Left hindlimb (tissue), 1 donor: Measurements from ENCODE around the gene ELOB.

Experiments used
- DNase-seq: peaks from one replicate; pipeline ENCODE4 v3.0.0-alpha.2; 2018

The ELOB gene

GRCh38 chr16:2765462-2766404 lies 11.3 kb downstream of the ELOB start:
- DNase-seq, result no peak

- DNase-seq, result no peak
These were observed 12.4 kb downstream of the ELOB start for GRCh38 chr16:2764718-2765117.

GRCh38 chr16:2763173-2763572 lies 13.9 kb downstream of the ELOB start:
- no peak for DNase-seq

GRCh38 chr16:2762711-2763110 lies 14.4 kb downstream of the ELOB start:
- no peak for DNase-seq

DNA sequence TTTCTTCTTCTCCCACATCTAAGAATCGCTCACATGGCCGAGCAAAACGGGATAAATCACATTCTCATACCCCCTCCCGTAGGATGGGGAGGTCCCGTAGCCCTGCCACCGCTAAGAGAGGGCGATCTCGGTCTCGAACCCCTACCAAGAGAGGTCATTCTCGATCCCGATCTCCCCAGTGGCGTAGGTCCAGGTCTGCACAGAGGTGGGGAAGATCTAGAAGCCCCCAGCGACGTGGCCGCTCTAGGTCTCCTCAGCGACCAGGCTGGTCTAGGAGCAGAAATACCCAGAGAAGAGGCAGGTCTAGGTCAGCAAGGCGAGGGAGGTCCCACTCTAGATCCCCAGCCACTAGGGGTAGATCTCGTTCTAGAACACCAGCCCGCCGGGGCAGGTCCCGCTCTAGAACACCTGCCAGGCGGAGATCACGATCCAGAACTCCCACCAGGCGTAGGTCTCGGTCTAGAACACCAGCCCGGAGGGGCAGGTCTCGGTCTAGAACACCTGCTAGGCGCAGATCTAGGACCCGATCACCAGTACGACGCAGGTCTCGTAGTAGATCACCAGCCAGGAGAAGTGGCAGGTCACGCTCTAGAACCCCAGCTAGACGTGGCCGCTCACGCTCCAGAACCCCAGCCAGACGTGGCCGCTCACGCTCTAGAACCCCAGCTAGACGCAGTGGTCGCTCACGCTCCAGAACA lies 15.0 kb downstream of the ELOB start:
- no peak for DNase-seq

- no peak for DNase-seq
These were observed 15.6 kb downstream of the ELOB start for GRCh38 chr16:2761472-2761871.

- DNase-seq, result no peak
These were observed 19.7 kb downstream of the ELOB start for GRCh38 chr16:2757344-2757743.

GRCh38 chr16:2756288-2757015 lies 20.6 kb downstream of the ELOB start:
- no peak for DNase-seq

DNA sequence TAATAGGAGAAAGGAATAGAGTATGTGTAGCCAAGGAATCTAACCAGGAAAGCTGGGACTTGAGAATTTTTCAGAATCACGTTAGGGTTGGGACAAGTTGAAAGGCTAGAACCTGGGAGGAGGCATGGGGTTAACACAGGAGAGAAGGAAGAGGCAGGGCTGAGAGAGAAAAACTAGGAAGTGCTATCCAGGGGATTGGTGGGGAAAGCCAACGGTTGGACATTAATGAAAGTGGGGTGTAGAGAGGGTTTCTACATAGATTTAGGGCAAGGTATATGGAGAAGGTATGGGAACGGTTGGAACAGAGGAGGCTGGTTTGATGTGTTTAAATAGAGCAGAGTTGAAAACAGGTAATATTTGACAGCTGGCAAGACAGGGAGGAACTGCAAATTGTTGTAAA lies 21.9 kb downstream of the ELOB start:
- no peak for DNase-seq

DNA sequence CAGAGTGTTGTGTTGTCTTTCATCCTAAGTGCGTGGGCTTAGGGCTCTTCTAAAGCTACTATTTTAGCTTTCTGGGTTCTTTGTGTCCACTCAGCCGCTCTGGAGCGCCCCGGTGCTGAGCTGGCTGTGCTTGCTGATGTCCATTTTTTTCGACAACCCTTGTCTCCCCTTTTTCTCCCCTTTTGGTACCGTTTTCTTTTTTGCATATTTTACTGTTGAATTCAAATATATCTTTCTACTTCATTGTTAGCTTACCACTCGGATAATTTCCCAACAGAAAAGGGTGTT lies 23.4 kb downstream of the ELOB start:
- DNase-seq, result no peak

DNA sequence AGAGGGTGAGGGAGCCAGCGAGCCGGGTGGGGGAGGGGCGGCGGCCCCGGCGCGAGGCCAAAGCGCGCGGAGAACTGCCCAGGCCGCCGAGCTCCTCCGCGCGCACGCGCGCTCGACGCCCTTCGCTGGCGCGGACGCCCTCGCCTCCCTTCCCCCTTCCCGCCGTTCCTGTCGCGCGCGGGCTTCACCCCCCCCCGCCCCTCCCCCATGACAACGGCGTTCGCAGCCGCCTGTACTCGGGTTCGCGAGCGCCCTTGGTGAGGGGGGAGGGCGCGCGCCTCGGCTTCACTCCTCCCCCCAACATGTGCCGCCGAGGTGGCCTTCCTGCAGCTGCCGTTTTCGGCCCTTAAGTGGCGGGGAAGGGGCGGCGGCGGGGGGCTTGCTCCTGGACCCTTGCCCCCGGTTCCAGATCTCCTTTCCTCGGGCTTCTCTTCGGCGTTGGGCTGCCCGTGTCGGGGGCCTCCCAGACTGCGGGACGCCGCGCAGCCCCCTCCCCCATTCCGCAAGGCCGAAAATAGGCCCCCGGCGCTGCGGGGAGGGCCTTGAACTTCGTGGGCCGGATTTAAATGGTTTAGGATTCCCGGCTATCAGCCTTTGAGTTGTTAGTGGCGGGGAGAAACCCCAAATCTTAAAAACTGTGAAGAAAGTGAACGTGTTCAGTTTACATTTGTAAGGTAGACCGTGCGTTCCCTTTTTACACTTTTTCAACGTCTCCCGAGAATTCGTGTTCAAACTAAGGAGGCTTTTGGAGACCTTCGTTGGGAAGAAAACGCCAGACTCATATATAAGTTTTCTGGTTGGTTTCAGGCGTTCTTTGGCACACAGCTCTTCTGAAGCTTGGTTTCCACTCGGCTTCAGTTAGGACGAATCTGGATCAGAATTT lies 24.0 kb downstream of the ELOB start:
- peak; percentile 91 for DNase-seq

DNA sequence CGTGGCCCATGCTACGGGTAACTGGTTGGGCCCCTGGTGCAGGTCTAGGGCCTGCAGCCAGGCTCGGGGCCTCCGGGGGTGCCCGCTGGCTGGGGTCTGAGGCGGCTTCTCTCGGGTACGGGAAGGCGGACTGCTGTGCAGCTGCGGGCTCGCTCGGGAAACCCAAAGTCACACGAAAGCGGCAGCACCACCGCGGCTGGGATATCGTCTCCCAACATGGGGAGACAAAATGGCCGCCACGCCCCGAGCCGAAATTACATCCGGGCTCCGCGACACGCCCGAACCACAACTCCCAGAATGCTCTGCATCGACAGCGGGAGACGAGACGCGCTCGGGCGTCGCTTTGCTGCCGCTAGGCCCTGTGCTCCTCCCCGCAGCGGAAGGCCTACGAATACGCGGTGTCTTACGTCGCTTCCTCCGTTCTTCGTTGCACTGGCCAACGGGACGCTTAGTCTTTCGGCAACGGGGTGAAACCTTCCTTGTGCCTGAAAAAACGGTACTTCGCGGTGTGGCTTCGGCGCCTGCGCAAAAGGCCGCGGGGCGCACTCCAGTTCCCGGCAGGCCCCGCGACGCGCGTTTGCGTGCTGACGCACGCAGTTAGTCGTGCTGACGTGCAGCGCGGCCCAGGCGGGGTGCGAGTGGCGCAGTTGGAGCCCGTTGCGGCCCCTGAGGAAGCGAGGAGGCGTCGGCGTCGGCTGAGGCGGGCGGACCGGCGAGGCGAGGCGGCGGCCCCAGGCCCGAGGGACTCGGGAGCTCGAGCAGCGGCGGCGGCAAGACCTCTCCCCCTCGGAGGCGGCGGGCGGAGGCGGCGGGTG lies 24.8 kb downstream of the ELOB start, which contains the start of gene SRRM2:
TSS of gene SRRM2 (plus strand) at position 604 of the 815 bp plus-strand sequence. CDS start 3,727 bp downstream, outside the sequence.
- DNase-seq, result peak; percentile 97

DNA sequence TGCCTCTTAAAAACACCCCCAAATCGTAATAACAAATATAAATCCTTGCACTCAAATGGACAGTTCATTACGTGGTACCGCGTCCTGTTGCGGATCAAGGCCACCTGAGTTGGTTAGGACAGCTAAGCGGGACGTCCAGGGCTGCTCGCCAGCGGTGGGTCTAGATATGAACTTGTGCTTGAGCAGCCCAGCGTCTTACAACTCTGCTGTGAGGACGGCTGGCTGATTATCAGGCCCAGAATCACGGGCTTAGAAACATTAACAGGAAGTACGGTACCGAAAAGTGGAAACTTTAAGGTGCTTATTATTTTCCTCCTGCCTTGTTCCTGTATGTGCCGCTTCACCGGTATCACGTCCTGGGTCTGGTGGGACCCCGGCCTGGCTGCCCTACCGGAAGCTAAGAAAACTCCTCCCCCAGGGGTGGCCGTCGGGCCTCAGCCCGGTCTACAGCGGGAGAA lies 25.5 kb downstream of the ELOB start:
- no peak for DNase-seq

- DNase-seq, result no peak
These were observed 27.1 kb downstream of the ELOB start for GRCh38 chr16:2749936-2750335.

DNA sequence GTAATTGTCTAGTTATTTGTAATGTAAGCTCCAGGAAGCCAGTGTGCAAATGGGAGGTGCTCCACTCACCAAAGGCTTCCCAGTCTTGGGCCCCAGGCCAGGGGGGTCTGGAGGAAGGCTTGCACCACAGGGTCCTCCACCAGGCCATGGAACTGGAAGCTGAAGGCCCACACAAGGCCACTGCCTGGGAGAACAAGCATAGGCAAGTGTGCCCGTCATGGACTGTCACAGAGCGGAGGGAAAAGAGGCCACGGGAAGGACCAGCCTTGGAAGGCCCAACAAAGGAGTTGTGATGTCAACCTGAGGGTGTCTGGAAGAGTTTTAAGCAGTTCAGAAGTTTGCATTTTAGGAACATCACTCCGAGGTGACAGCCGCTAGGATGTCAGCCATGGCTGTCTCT lies 27.6 kb downstream of the ELOB start:
- no peak for DNase-seq

DNA sequence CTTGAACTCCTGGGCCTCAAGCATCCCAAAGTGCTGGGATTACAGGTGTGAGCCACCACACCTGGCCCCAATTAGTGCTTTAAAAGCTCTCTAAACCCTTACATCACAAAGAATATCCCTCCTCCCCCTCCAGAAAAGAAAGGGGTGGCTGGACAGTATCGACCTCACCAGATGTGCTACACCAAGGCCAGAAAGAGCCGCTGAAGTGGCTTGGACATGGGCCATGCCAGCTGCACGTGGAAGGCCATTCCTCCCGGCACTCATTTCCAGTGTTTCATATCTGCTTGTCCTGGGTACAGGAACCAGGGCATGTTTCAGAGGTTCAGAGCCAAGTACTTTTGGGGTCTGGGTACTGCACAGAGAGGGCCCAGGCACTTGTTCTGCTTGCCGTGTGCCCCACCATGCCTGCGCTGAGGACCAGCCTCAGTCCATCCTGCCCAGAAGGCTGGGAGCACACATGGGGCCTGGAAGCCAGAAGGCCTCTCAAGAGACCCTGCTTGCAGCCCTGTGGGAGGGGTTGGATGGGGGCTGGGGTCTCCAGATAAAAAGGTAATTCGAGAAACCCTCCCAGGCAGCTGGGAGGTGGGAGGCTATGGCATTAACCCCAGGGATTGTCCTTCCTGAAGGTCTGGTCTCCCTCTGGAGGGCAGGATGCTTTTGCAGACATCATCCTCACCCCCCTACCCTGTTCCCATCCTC lies 28.2 kb downstream of the ELOB start:
- DNase-seq, result no peak

GRCh38 chr16:2745961-2746360 lies 31.1 kb downstream of the ELOB start:
- no peak for DNase-seq

DNA sequence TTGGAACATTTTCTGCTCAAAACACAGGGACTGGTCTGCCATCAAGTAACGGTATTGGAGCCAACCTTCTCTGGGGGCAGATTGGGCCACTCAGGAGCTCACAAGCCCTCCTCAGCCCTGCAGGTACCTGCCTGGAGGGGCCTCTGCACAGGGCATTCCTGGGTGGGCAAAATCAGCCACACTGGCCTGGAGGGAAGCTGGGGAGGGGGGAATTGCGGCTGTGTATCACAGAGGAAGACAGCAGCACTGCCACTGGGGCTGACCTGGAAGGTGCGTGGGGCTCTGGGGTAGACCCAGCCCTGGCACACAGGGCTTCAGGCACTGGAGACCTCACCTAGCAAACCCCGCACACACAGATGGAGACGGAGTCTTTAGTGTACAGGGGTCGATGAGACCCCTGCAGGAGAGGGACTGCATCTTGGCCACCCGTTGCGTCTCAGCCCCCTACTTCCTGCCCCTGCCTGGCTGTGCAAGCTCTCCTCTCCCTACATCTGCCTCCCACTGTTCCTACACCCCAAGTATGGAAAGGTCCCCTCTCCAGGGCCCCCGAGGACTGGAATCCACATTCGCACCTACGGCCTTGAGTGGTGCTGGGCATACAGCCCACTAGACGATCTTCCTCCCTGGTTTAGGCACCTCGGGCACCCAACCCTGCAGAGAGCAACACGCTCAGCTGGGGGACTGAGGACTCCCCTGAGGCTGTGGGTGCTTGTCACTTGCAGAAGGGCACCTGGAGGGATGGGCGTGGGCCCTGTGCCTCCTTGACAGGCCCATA lies 31.8 kb downstream of the ELOB start:
- no peak for DNase-seq

DNA sequence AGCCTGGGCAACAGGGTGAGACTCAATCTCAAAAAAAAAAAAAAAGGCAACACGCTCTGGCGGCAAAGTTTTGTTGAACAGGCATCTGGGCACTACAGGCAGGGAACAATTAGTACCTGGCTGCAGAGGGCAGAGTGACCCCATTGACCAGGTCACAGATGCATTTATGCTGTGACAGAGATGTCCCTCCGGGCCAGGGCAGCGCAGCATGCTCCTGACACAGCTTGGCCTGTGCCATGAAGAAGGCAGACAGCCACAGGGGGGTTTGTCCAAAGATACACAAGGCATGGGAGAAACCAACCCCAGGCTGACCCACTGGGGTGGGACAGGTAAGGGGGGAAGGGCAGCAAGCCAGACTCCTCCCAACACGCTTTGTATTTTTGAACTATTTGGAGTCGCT lies 32.4 kb downstream of the ELOB start:
- no peak for DNase-seq
